Measurements from ENCODE around the gene CTAGE6.
"Not testable (repeated sequence)": the region's sequence is repeated elsewhere in the genome, so short reads cannot be mapped to it uniquely, and the experiment has no call there.

CTAGE6 gene

DNA sequence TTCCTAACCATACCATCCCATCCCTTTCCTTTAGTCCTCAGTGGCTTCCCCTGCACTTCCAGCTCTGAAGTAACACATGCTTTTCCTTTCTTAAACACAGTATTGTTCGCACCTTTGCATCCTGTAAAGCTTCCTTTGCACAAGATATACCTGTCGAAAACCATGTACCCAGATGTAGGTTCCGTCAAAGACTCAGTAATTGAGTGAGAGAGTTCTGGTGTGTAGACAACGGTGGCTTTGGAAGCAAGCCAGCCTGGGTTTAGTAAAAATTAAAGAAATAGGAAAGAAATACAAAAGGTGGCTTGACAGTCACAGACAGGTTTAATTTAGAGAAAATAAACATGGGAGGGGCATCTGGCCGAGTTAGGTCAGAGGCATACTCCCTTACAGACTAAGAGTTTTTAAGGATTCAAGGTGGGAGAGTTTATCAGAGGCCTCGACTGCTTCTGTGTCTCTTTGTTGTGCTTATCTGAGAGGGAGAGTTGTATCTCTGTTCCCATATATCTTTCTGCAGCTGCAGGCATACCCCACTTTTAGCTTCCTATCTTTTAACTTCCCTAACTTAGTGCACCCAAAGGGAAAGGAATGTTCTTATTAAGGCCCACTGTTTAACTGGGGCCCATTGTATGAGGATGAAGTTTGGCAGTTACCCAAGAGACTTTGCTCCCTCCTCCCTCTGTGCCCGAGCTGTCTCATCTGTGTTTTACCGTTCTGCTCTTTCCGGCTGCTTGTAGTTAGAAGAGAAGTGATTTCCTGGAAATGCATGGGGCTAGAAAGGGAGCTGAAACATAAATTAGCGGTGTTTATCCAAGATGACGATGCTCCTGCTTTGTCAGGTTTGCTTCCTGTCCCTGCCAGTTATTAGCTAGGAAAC, 42.7 kb downstream of the CTAGE6 start:
- not testable (repeated sequence) for DNase-seq

DNA sequence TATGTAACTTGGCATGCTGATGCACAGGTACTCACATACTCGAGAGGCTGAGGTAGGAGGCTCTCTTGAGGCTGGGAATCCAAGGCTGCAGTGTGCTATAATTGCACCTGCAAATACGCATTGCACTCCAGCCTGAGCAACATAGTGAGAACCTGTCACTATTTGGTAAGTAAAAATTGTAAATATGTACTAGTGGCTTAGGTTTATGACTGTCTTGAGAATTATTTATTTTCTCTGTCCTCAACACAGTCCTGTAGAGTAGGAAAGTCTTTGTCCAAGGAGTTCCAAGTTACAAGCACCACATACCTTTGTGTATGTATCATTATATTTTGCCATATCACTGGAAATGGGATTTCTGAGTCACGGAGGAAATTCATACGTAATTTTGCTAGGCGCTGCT, 45.1 kb downstream of the CTAGE6 start:
- not testable (repeated sequence) for DNase-seq

DNA sequence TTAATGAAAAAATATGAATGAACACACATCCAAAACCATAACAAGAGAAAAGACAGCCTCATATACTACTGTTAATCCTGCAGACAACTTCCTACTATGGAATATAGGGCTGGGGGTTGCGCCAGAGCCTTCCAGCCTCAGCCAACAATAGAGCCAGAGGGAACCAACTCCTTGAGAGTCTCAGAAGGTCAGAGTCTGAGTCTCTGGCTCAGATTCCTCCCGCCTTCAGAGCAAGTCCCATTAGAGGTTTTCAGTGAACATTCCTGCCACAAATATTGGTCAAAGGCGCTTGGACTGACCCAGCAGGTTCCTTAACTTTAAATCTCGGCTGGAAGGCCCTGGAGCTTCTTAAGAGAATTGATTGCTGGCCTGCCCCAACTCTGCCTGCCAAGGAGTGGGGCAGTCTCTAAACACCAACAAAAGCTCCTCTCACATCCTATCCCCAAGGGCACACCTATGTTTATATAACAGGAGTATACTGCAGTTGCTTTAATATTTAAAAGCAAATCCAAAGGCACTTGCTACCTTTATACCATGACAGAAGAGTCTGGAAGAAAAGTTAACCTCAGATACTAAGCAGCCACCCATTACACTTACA, 45.7 kb downstream of the CTAGE6 start:
- not testable (repeated sequence) for DNase-seq

DNA sequence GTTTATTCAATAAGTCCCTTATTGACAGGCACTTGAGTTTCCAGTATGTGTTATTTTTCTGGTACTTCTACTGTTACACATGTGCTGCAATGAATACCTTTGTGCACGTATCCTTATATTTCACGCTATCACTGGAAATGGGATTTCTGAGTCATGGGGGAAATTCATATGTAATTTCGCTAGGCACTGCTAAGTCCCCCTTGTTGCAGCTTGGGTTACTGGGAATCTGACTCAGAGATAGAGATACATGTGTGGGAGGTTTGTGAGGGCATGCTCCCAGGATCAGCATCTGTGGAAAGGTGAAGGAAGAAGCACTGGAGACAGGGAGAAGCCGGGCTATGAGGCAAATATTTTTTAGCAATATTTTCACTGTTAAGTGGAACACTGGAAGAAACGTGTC, 47.6 kb downstream of the CTAGE6 start:
- DNase-seq: not testable (repeated sequence)

Data from NCI-H1417 (cell line).